ENCODE data around the gene TSPAN15.

The TSPAN15 gene

DNA sequence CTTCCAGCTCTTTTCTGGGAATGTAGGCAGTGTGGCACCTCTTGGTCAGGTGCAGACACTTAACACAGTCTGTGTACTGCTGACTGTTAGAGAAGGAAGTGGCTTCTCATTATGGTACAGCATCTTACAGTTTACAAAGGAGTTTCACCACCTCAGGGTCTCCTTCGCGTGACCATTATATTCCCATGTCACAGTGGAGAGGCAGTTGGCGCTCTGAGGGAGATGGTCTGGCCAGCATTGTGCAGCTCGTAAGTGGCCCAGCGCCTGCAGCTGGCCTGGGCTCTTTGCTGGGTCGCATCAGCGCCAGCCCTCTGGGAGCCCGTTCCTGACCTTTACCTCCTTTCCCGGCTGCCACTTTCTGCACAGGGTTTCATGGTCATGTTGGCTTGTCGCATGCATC lies 15.4 kb downstream of the TSPAN15 start:
- ATAC-seq (ENCODE audit: low read depth) = no peak

DNA sequence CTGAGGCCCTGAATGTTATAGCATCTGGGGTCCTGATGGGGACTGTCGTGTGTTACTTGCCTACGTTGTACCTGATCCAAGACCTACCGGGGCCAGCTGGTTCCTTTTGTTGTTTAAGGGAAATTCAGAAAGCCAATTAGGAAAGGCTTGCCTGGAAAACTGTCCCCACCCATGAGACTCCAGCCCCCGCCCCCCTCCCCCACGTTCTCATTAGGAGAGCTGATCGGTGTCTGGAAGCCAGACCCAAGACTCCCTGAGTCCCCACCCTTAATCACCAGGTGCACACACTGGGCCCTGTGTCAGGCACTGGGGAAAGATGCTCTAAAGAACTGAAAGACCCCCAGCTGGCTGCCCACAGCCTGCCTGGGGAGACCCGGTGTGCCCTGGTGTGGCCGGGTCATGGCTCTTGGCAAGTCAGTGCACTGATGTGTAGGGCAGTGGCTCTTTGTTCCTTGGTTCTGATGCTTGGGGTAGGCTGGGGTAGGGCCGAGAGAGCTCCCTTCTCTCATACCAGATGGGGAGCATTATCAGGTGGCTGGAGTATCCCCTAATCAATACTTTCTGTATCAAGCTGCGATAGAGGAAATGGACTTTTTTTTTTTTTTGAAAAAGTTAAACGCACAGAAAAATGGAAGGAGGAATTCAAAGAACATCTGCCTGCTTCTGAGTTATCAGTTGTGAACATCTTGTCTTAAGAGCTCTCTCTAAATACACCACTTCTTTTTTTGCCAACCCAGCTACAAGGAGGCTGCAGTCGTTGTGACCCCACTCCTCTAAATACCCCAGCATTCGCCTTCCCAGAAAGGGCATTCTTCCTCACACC lies 16.9 kb downstream of the TSPAN15 start:
- Histone ChIP-seq H3K27ac (ENCODE audit: poor library complexity, severe bottlenecking) (no peak overlapping the region), H3K4me3 (ENCODE audit: severe bottlenecking) (no peak overlapping the region), H3K27me3 (ENCODE audit: insufficient read depth, poor library complexity, severe bottlenecking) (no peaks in the 10 kb centered on the region), H3K9me3 (ENCODE audit: severe bottlenecking) (no peaks in the 10 kb centered on the region), H3K4me1 (ENCODE audit: insufficient read depth, poor library complexity, severe bottlenecking) (peaks cover 4% of the 10 kb centered on the region), H3K36me3 (ENCODE audit: low read depth) (no peaks in the 10 kb centered on the region)
- DNase-seq (ENCODE audit: low spot score) = no peak
- TF ChIP-seq, protein P1, sequence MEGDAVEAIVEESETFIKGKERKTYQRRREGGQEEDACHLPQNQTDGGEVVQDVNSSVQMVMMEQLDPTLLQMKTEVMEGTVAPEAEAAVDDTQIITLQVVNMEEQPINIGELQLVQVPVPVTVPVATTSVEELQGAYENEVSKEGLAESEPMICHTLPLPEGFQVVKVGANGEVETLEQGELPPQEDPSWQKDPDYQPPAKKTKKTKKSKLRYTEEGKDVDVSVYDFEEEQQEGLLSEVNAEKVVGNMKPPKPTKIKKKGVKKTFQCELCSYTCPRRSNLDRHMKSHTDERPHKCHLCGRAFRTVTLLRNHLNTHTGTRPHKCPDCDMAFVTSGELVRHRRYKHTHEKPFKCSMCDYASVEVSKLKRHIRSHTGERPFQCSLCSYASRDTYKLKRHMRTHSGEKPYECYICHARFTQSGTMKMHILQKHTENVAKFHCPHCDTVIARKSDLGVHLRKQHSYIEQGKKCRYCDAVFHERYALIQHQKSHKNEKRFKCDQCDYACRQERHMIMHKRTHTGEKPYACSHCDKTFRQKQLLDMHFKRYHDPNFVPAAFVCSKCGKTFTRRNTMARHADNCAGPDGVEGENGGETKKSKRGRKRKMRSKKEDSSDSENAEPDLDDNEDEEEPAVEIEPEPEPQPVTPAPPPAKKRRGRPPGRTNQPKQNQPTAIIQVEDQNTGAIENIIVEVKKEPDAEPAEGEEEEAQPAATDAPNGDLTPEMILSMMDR (IDR thresholded peaks at IDR 0.05; ENCODE audit: poor library complexity, severe bottlenecking) = no peak
- no peak for ATAC-seq (ENCODE audit: low read depth)

More for the DNA sequence above, 15.4 kb downstream of the TSPAN15 start:
- H3K4me1 ChIP-seq (ENCODE audit: insufficient read depth, poor library complexity, severe bottlenecking) = peaks cover 4% of the 10 kb centered on the region
- no peaks in the 10 kb centered on the region for H3K9me3 ChIP-seq (ENCODE audit: severe bottlenecking)
- no peak for DNase-seq (ENCODE audit: low spot score)
- H3K27ac ChIP-seq (ENCODE audit: poor library complexity, severe bottlenecking) = no peak overlapping the region
- TF ChIP-seq, protein P1 (IDR thresholded peaks at IDR 0.05; ENCODE audit: poor library complexity, severe bottlenecking) = no peak
- no peak overlapping the region for H3K4me3 ChIP-seq (ENCODE audit: severe bottlenecking)
- no peaks in the 10 kb centered on the region for H3K27me3 ChIP-seq (ENCODE audit: insufficient read depth, poor library complexity, severe bottlenecking)
- H3K36me3 ChIP-seq (ENCODE audit: low read depth) = no peaks in the 10 kb centered on the region

DNA sequence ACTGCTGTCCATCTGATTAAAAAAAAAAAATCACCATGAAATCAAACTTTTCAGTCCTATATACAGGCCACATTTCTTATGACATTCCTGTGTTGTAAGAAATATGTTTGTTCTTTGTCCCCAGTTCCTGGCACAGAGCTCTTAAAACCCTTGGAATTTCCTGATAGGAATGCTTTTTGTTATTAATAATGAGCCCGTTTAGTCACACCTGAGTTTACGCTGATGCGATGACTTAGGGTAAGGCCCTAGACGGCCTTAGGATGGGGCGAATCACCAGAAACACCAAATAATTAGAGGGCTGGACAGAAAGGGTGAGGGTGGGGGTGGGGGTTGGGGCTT lies 17.5 kb downstream of the TSPAN15 start:
- no peak overlapping the region for H3K4me3 ChIP-seq (ENCODE audit: severe bottlenecking)
- H3K27me3 ChIP-seq (ENCODE audit: insufficient read depth, poor library complexity, severe bottlenecking) = no peaks in the 10 kb centered on the region
- no peaks in the 10 kb centered on the region for H3K36me3 ChIP-seq (ENCODE audit: low read depth)
- TF ChIP-seq, protein P1 (IDR thresholded peaks at IDR 0.05; ENCODE audit: poor library complexity, severe bottlenecking) = no peak
- no peaks in the 10 kb centered on the region for H3K9me3 ChIP-seq (ENCODE audit: severe bottlenecking)
- no peak for DNase-seq (ENCODE audit: low spot score)
- H3K4me1 ChIP-seq (ENCODE audit: insufficient read depth, poor library complexity, severe bottlenecking) = peaks cover 4% of the 10 kb centered on the region
- peak; percentile 52; the same call in 2 of the 3 replicates for ATAC-seq (ENCODE audit: low read depth)
- no peak overlapping the region for H3K27ac ChIP-seq (ENCODE audit: poor library complexity, severe bottlenecking)

DNA sequence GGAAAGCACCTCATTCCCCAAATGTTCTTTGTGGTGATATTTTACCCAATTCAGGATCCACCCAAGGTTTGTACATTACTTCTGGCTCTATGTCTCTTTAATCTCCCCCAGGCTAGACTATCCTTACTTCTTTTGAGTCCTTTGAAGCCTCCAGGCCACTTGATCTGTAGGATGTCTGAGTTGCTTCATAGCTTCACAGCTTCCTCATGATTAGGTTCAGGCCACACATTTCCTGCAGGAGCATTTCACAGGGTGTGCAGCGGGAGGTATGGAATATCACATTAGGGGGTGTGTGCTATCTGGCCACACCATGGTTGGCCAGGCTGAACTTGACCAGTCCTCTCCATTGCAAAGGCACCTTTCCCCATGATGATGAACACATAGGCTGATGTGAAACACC lies 18.7 kb downstream of the TSPAN15 start:
- DNase-seq (ENCODE audit: low spot score) (no peak), ATAC-seq (ENCODE audit: low read depth) (no peak)
- Histone ChIP-seq H3K27ac (ENCODE audit: poor library complexity, severe bottlenecking) (no peak overlapping the region), H3K9me3 (ENCODE audit: severe bottlenecking) (no peaks in the 10 kb centered on the region), H3K27me3 (ENCODE audit: insufficient read depth, poor library complexity, severe bottlenecking) (no peaks in the 10 kb centered on the region), H3K36me3 (ENCODE audit: low read depth) (no peaks in the 10 kb centered on the region), H3K4me1 (ENCODE audit: insufficient read depth, poor library complexity, severe bottlenecking) (peaks cover 8% of the 10 kb centered on the region), H3K4me3 (ENCODE audit: severe bottlenecking) (no peak overlapping the region)
- TF ChIP-seq, protein P1 (IDR thresholded peaks at IDR 0.05; ENCODE audit: poor library complexity, severe bottlenecking) = no peak
